Effector memory CD4-positive, alpha-beta T cell (primary cell): Measurements from ENCODE around the gene CBL.
"Not testable (repeated sequence)": the region's sequence is repeated elsewhere in the genome, so short reads cannot be mapped to it uniquely, and the experiment has no call there.

Source experiments
- DNase-seq, 3 donors: peaks; one replicate each; pipeline ENCODE4 v3.0.0-alpha.2; 2020
- H3K27ac ChIP-seq: 2 replicates; pipeline ENCODE4 v1.7.0; 2013; ENCODE audit warnings: mild to moderate bottlenecking, low read length, moderate library complexity; ENCODE audit not compliant: insufficient read depth, poor library complexity, severe bottlenecking
- H3K27me3 ChIP-seq: replicated peaks from 2 replicates; pipeline ENCODE4 v1.7.0; 2013; ENCODE audit warnings: mild to moderate bottlenecking, low read length; ENCODE audit not compliant: insufficient read depth, control insufficient read depth, poor library complexity, severe bottlenecking
- H3K36me3 ChIP-seq: 2 replicates; pipeline ENCODE4 v1.7.0; 2013; ENCODE audit warnings: mild to moderate bottlenecking, low read length, moderate library complexity; ENCODE audit not compliant: control insufficient read depth, insufficient read depth
- H3K4me1 ChIP-seq: 2 replicates; pipeline ENCODE4 v1.7.0; 2013; ENCODE audit warnings: low read length, mild to moderate bottlenecking; ENCODE audit not compliant: control insufficient read depth, insufficient read depth, poor library complexity, severe bottlenecking
- H3K4me3 ChIP-seq: 2 replicates; pipeline ENCODE4 v1.7.0; 2013; ENCODE audit warnings: low read length, low read depth, mild to moderate bottlenecking; ENCODE audit not compliant: insufficient read depth, poor library complexity, severe bottlenecking
- H3K9me3 ChIP-seq: 2 replicates; pipeline ENCODE4 v1.7.0; 2013; ENCODE audit warnings: mild to moderate bottlenecking, low read length, moderate library complexity; ENCODE audit not compliant: control insufficient read depth

The CBL gene

GRCh38 chr11:119181677-119182412 is 24.3 kb upstream of the CBL start:
- Histone ChIP-seq H3K27ac (no peak overlapping the region), H3K4me1 (no peaks in the 10 kb centered on the region), H3K36me3 (no peaks in the 10 kb centered on the region), H3K27me3 (no peaks in the 10 kb centered on the region), H3K4me3 (no peak overlapping the region), H3K9me3 (no peaks in the 10 kb centered on the region)
- DNase-seq = no peak

- not testable (repeated sequence) for H3K27ac ChIP-seq, H3K4me3 ChIP-seq, H3K27me3 ChIP-seq, H3K9me3 ChIP-seq, H3K36me3 ChIP-seq, DNase-seq, H3K4me1 ChIP-seq
Measured at GRCh38 chr11:119184399-119184798, 21.7 kb upstream of the CBL start.

- Histone ChIP-seq H3K27ac (no peak overlapping the region), H3K27me3 (no peaks in the 10 kb centered on the region), H3K4me1 (no peaks in the 10 kb centered on the region), H3K9me3 (no peaks in the 10 kb centered on the region), H3K36me3 (no peaks in the 10 kb centered on the region), H3K4me3 (no peak overlapping the region)
- no peak for DNase-seq
Measured at GRCh38 chr11:119185981-119186634, 20.0 kb upstream of the CBL start.

- H3K36me3 ChIP-seq = no peaks in the 10 kb centered on the region
- H3K4me1 ChIP-seq = no peaks in the 10 kb centered on the region
- H3K4me3 ChIP-seq = no peak overlapping the region
- H3K9me3 ChIP-seq = no peaks in the 10 kb centered on the region
- H3K27me3 ChIP-seq = no peaks in the 10 kb centered on the region
- no peak overlapping the region for H3K27ac ChIP-seq
- DNase-seq = no peak
Measured at GRCh38 chr11:119187123-119187892, 18.8 kb upstream of the CBL start.

- Histone ChIP-seq H3K36me3 (no peaks in the 10 kb centered on the region), H3K27ac (no peak overlapping the region), H3K4me1 (no peaks in the 10 kb centered on the region), H3K4me3 (no peak overlapping the region), H3K27me3 (no peaks in the 10 kb centered on the region), H3K9me3 (no peaks in the 10 kb centered on the region)
- no peak for DNase-seq
Measured at GRCh38 chr11:119188067-119188466, 18.1 kb upstream of the CBL start.

- Histone ChIP-seq H3K27ac (no peak overlapping the region), H3K4me1 (no peaks in the 10 kb centered on the region), H3K4me3 (no peak overlapping the region), H3K27me3 (no peaks in the 10 kb centered on the region), H3K9me3 (no peaks in the 10 kb centered on the region), H3K36me3 (no peaks in the 10 kb centered on the region)
- no peak for DNase-seq
Measured at GRCh38 chr11:119188887-119189286, 17.3 kb upstream of the CBL start.

- no peaks in the 10 kb centered on the region for H3K36me3 ChIP-seq
- no peak overlapping the region for H3K27ac ChIP-seq
- no peak overlapping the region for H3K4me3 ChIP-seq
- H3K9me3 ChIP-seq = no peaks in the 10 kb centered on the region
- H3K4me1 ChIP-seq = no peaks in the 10 kb centered on the region
- DNase-seq = no peak
- no peaks in the 10 kb centered on the region for H3K27me3 ChIP-seq
Measured at GRCh38 chr11:119189393-119189792, 16.7 kb upstream of the CBL start.

- no peaks in the 10 kb centered on the region for H3K9me3 ChIP-seq
- no peaks in the 10 kb centered on the region for H3K36me3 ChIP-seq
- H3K4me3 ChIP-seq = no peak overlapping the region
- no peaks in the 10 kb centered on the region for H3K27me3 ChIP-seq
- H3K27ac ChIP-seq = no peak overlapping the region
- no peaks in the 10 kb centered on the region for H3K4me1 ChIP-seq
- DNase-seq = no peak
Measured at GRCh38 chr11:119190531-119190930, 15.6 kb upstream of the CBL start.

GRCh38 chr11:119191265-119191664 is 14.9 kb upstream of the CBL start:
- not testable (repeated sequence) for H3K4me3 ChIP-seq, H3K36me3 ChIP-seq, H3K9me3 ChIP-seq, H3K4me1 ChIP-seq, H3K27ac ChIP-seq, H3K27me3 ChIP-seq, DNase-seq

GRCh38 chr11:119192111-119192510 is 14.0 kb upstream of the CBL start:
- Histone ChIP-seq H3K4me3 (no peak overlapping the region), H3K27ac (no peak overlapping the region), H3K27me3 (no peaks in the 10 kb centered on the region), H3K36me3 (no peaks in the 10 kb centered on the region), H3K4me1 (peaks cover 3% of the 10 kb centered on the region), H3K9me3 (no peaks in the 10 kb centered on the region)
- no peak for DNase-seq
